GM19455 (cell line): ENCODE measurements around the gene GPR78.
"Not testable (repeated sequence)": the region's sequence is repeated elsewhere in the genome, so short reads cannot be mapped to it uniquely, and the experiment has no call there.

Source experiments
- ATAC-seq: cut with Tn5 transposase; IDR thresholded peaks from one replicate; pipeline ENCODE4 v1.9.1; 2021; ENCODE audit not compliant: unreplicated experiment

Gene GPR78

DNA sequence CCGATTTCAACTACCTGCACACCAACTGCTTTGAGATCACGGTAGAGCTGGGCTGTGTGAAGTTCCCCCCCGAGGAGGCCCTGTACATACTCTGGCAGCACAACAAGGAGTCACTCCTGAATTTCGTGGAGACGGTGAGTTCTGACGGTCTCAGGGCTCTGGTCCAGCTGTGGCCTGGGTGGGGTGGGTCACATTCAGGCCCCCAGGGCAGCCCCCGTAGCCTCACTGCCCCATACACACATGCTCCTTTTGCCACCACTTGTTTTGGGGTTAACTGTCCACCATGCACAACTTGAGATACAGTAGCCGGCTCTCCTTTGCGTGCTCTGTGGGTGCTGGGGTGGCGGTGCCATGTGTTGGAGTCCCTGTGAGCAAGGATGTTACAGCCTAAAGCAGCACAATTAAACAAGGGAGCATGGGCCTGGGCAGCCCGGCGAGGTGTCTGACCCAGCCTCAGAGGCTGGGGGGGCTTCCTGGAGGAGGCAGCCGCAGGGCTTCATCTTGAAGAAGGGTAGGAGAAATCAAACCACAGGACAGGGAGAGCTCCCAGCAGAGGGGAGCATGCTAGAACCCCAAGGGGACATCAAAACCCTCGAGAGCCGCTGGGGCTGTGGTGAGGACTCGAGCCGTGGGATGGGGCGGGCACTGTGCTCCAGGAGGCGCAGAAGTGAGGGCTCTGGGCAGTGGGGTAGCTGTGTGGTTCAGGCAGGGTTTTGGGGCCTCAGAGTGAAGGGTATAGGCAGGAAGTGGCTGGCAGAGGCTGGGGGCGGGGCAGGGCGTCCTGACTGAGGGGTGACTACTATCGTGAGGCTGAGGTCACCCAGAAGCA is 34.4 kb downstream of the GPR78 start:
- ATAC-seq: no peak

DNA sequence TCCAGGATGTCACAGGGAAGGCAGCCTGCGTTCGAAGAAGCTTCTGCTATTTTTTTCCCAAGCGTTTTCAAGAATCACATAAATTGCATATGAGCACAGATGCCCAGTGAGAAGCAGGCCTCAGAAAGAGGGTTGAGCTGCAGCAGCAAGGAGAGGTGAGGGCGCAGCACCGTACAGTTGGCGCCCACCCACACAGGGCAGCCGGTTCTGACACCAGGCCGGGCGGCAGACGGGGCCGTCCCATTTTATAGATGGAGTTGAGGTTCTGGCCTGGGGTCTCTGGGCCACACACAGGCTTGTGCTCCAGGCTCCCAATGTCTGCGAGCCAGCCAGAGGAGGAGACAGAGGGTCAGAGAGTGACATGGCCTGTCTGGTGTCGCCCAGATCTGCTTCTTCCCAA is 35.2 kb downstream of the GPR78 start:
- ATAC-seq: no peak

- ATAC-seq: no peak
Measured at GRCh38 chr4:8615921-8616787, 36.0 kb downstream of the GPR78 start.

DNA sequence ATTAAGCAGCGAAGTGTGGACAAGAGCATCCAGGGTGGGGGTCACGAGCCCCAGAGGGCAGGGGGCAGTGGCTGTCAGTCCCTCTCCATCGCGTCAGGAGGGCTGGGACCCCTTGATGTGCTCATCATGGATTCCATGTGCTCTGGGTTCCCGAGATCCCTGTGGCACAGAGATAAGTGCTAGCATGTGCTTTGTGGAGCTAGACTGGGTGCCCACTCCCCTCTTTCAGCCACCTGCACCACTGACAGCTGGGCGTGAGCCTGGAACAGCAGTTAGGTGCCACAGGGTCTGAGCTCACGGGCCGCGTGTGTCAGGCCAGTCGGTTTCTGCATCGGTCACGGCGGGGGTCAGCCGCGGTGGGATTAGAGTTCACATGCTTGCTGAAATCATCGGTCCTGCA is 36.6 kb downstream of the GPR78 start:
- no peak for ATAC-seq

GRCh38 chr4:8617486-8618040 is 37.4 kb downstream of the GPR78 start:
- no peak for ATAC-seq

DNA sequence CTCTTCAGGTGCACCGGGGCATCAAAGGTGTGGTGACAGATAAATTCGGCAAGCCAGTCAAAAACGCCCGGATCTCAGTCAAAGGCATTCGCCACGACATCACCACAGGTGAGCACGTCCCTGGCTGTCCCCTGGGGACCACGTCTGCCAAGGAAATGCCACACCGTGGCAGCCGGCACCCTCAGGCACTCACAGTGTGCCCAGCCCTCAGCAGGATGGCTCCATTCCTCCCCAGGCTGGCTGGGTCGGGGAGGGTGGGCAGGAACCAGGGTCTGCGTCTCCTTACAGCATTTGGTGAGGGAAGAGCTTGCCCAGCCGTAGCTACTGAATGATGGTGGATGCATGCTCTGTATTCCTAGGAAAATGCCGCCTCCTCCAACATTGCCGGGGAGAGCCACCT is 38.2 kb downstream of the GPR78 start:
- ATAC-seq: no peak

DNA sequence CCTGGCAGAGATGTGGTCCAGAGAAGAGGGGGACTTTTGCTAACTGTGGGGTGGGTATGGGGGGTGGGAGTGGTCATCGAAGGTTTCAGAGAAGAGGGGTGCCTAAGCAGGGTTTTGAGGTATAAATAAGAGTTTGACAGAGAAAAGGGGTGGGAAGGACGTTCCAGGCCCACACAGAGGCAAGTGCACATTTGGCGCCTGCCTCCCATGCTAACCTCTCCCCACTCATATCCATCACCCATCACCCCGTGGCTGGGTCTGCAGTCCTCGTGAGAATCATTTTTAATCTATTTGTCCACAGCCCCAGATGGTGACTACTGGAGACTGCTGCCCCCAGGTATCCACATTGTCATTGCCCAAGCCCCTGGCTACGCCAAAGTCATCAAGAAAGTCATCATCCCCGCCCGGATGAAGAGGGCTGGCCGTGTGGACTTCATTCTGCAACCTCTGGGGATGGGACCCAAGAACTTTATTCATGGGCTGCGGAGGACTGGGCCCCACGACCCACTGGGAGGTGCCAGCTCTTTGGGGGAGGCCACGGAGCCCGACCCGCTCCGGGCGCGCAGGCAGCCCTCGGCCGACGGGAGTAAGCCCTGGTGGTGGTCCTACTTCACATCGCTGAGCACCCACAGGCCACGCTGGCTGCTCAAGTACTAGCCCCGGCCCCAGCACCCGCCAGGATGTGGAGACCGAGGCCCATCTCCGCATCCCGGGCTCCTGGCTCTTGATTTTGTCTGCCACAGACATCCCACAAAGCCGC is 38.9 kb downstream of the GPR78 start:
- no peak for ATAC-seq

GRCh38 chr4:8621135-8621534 is 40.9 kb downstream of the GPR78 start:
- not testable (repeated sequence) for ATAC-seq

DNA sequence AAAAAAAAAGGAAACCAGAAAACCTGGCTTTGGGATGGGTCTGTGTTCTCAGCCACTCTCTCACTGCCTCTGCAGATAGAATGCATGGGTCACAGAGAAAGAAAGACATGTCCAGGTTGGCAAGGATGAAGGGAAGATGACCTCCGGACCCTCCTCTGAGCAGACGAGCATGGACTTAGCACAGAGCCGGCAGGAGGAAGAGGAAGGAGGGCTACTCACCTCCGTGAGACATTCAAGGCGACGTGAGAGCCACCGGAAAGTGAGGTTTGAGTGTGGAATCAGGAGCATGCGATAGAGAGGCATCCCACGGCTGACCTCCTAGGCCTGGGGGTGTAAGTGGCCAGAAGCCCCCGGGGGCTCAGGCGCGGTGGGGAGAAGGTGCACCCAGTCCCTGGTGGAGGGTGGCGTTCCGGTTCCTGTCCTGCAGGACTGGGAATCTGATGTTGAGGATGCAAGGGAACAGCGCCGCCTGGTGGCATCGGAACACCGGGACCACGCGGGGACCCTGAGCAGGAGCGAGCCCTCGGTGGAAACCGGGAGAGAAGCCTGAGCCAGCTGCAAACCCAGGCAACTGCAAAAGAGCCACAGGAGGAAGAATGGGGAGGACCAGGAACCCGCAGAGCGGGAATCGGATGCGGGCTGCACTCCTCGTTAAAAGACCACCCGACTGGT is 44.5 kb downstream of the GPR78 start:
- ATAC-seq: not testable (repeated sequence)

- ATAC-seq: not testable (repeated sequence)
Measured at GRCh38 chr4:8630240-8630905, 50.2 kb downstream of the GPR78 start.

DNA sequence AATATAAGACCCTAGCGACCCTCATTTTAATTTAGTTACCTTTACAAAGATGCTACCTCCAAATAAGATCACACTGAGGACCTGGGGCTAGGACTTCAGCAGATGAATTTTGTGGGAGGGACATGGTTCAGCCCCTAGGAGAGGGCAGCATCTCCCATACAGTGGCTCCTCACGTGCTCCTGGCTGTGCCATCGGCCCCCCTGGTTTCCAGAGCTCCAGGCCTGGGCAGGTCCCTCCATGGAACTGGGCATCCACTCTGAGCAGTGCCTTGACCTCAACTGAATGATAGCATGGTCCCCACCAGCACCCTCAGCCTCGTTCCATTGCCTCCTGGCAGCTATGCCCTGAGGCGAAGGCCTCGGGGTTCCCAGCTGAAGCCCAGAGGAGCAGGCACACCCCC is 51.7 kb downstream of the GPR78 start:
- not testable (repeated sequence) for ATAC-seq

DNA sequence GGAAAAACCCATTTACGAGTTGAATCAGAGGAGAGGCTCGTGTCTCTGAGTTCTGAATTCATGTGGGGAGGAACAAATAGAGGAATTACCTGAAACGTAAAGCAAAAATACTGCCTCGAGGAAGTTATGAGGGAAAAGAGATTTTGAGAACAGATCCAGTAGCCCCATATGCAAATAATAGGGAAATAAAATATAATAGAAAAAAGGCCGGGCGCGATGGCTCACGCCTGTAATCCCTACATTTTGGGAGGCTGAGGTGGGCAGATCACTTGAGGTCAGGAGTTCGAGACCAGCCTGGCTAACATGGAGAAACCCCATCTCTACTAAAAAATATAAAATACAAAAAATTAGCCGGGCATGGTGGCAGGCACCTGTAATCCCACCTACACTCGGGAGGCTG is 54.6 kb downstream of the GPR78 start:
- ATAC-seq: not testable (repeated sequence)

GRCh38 chr4:8635897-8636554 is 55.8 kb downstream of the GPR78 start:
- ATAC-seq: not testable (repeated sequence)
